HCT116 (cell line): ENCODE data around the gene OPN1SW. TPM values are rescaled to one million over a fixed set of nuclear protein-coding genes. Genes with fewer than 3 reads are reported as not detected.

Experiments
- ATAC-seq: fragments of 200-7000 bp; cut with Tn5 transposase; 2 replicates; pipeline ENCODE4 v1.9.1; 2020; ENCODE audit warnings: mild to moderate bottlenecking, moderate library complexity
- BruUV-seq: library from RNA; stranded (reverse); fragments of 400-500 nt; replicated peaks from 2 replicates; lab custom pipeline; 2021; lab: Mats Ljungman, UMichigan
- CTCF ChIA-PET: fragments of 300-600 bp; sonication (Branson Sonifier 250); formaldehyde crosslinking; loops from one replicate; lab custom pipeline; 2021; ENCODE audit warnings: antibody characterized with exemption; lab: Charles Lee
- POLR2A ChIA-PET: fragments of 300-600, 350-600 bp; sonication (Branson Sonifier 250); formaldehyde crosslinking; loops from one replicate; lab custom pipeline; 2021; ENCODE audit warnings: antibody characterized with exemption; lab: Charles Lee
- RAD21 ChIA-PET, 2 experiments: fragments of 300-600 bp; sonication (Branson Sonifier 250); formaldehyde crosslinking; loops; one replicate each; lab custom pipeline; 2023; ENCODE audit warnings: low total read pairs in 2 of 2; ENCODE audit not compliant: uncharacterized antibody in 2 of 2, unreplicated experiment in 2 of 2, low non-redundant PET in 1 of 2; lab: Charles Lee
- DNase-seq: peaks from one replicate; pipeline ENCODE4 v3.0.0-alpha.2; 2010; ENCODE audit warnings: low read depth, low spot score
- H2AFZ ChIP-seq: fragments of 200-600 bp; shearing (Covaris generic), sonication (generic); 2 replicates; pipeline ENCODE4 v1.6.1; 2017; ENCODE audit warnings: low read depth, mixed run types, mixed read lengths, antibody characterized with exemption, low read length; ENCODE audit not compliant: poor library complexity, severe bottlenecking
- H3K27ac ChIP-seq: 2 replicates; pipeline ENCODE4 v1.5.1; 2012; ENCODE audit warnings: low read depth, low read length
- H3K27me3 ChIP-seq: fragments of 200-600 bp; sonication (generic); 2 replicates; pipeline ENCODE4 v1.6.1; 2016; ENCODE audit warnings: mixed run types, low read length, mixed read lengths; ENCODE audit not compliant: insufficient read depth
- H3K36me3 ChIP-seq, 2 experiments: fragments of 200-500 bp in 1 of 2; fragments of 200-600 bp in 1 of 2; sonication (Bioruptor generic) in 1 of 2; sonication (generic) in 1 of 2; 2 replicates each; pipeline versions ENCODE4 v1.5.1 to v1.6.1; 2014 to 2016; ENCODE audit warnings: low read length in 2 of 2, inconsistent platforms in 1 of 2, mixed read lengths in 1 of 2, mixed run types in 1 of 2; ENCODE audit not compliant: insufficient read depth in 2 of 2, control insufficient read depth in 1 of 2
- H3K4me1 ChIP-seq, 2 experiments: fragments of 200-600 bp in 1 of 2; sonication (generic) in 1 of 2; 2 replicates each; pipeline versions ENCODE4 v1.5.1 to v1.6.1; 2012 to 2017; ENCODE audit warnings: low read length in 2 of 2, inconsistent platforms in 1 of 2, mild to moderate bottlenecking in 1 of 2, mixed read lengths in 1 of 2, mixed run types in 1 of 2, moderate library complexity in 1 of 2; ENCODE audit not compliant: insufficient read depth in 2 of 2, control insufficient read depth in 1 of 2
- H3K4me2 ChIP-seq: fragments of 200-600 bp; sonication (generic); 2 replicates; pipeline ENCODE4 v1.6.1; 2017; ENCODE audit warnings: mixed run types, low read length, mixed read lengths
- H3K4me3 ChIP-seq, 2 experiments: fragments of 200-600 bp in 1 of 2; sonication (generic) in 1 of 2; replicated peaks in 1 of 2; 2 replicates each; pipeline ENCODE4 v1.5.1; 2011 to 2016; ENCODE audit warnings: low read length in 2 of 2, control low read depth in 1 of 2, low read depth in 1 of 2, mild to moderate bottlenecking in 1 of 2, mixed read lengths in 1 of 2, mixed run types in 1 of 2
- H3K79me2 ChIP-seq: fragments of 200-600 bp; sonication (generic); 2 replicates; pipeline ENCODE4 v1.6.1; 2017; ENCODE audit warnings: mild to moderate bottlenecking, mixed run types, low read length, moderate library complexity, mixed read lengths; ENCODE audit not compliant: insufficient read depth
- H3K9ac ChIP-seq: fragments of 200-600 bp; sonication (generic); 2 replicates; pipeline ENCODE4 v1.6.1; 2016; ENCODE audit warnings: low read length, mixed read lengths
- H3K9me2 ChIP-seq: fragments of 200-600 bp; sonication (generic), shearing (Covaris generic); 2 replicates; pipeline ENCODE4 v1.6.1; 2017; ENCODE audit warnings: mixed run types, mild to moderate bottlenecking, moderate library complexity; ENCODE audit not compliant: insufficient read depth
- H3K9me3 ChIP-seq, 2 experiments: fragments of 200-500 bp in 1 of 2; fragments of 200-600 bp in 1 of 2; sonication (Bioruptor generic) in 1 of 2; sonication (generic) in 1 of 2; 2 replicates each; pipeline ENCODE4 v1.6.1; 2014 to 2017; ENCODE audit warnings: low read length in 2 of 2, mixed read lengths in 2 of 2, inconsistent platforms in 1 of 2, low read depth in 1 of 2, mild to moderate bottlenecking in 1 of 2, mixed run types in 1 of 2, moderate library complexity in 1 of 2; ENCODE audit not compliant: control insufficient read depth in 1 of 2, insufficient read depth in 1 of 2
- H4K20me1 ChIP-seq: fragments of 200-600 bp; sonication (generic), shearing (Covaris generic); 2 replicates; pipeline ENCODE4 v1.6.1; 2017; ENCODE audit warnings: mixed run types, mild to moderate bottlenecking, moderate library complexity; ENCODE audit not compliant: insufficient read depth
- CBX3 ChIP-seq: IDR thresholded peaks from 2 replicates; pipeline ENCODE4 v1.6.1; 2012; ENCODE audit warnings: low read depth
- CEBPB ChIP-seq: IDR thresholded peaks from 2 replicates; pipeline ENCODE4 v1.6.1; 2012; ENCODE audit warnings: low read depth
- EGR1 ChIP-seq: IDR thresholded peaks from 2 replicates; pipeline ENCODE4 v1.6.1; 2012; ENCODE audit warnings: low read depth
- ELF1 ChIP-seq: IDR thresholded peaks from 2 replicates; pipeline ENCODE4 v1.6.1; 2012; ENCODE audit warnings: low read depth, borderline replicate concordance
- EZH2 ChIP-seq: fragments of 200-600 bp; sonication (generic); IDR thresholded peaks from 2 replicates; pipeline ENCODE4 v1.6.1; 2017; ENCODE audit warnings: antibody characterized with exemption, mixed run types
- FOSL1 ChIP-seq: IDR thresholded peaks from 2 replicates; pipeline ENCODE4 v1.6.1; 2012; ENCODE audit warnings: low read depth
- JUND ChIP-seq: IDR thresholded peaks from 2 replicates; pipeline ENCODE4 v1.6.1; 2012
- POLR2A ChIP-seq: IDR thresholded peaks from 2 replicates; pipeline ENCODE4 v1.7.0; 2011; ENCODE audit warnings: borderline replicate concordance; ENCODE audit not compliant: insufficient read depth, insufficient read length; ENCODE audit errors: extremely low read depth
- RAD21 ChIP-seq: IDR thresholded peaks from 2 replicates; pipeline ENCODE4 v1.6.1; 2012; ENCODE audit warnings: low read depth, mild to moderate bottlenecking
- REST ChIP-seq: IDR thresholded peaks from 2 replicates; pipeline ENCODE4 v1.6.1; 2012; ENCODE audit warnings: low read depth
- SIN3A ChIP-seq: IDR thresholded peaks from 2 replicates; pipeline ENCODE4 v1.6.1; 2012; ENCODE audit warnings: low read depth
- SP1 ChIP-seq: IDR thresholded peaks from 2 replicates; pipeline ENCODE4 v1.6.1; 2012; ENCODE audit warnings: low read depth
- ZFX ChIP-seq: fragments of 450-650 bp; IDR thresholded peaks from 2 replicates; pipeline ENCODE4 v1.6.1; 2017
- ZNF274 ChIP-seq: fragments of 200-500 bp; sonication (Bioruptor generic); IDR thresholded peaks from 2 replicates; pipeline ENCODE4 v1.6.1; 2014; ENCODE audit warnings: mild to moderate bottlenecking, low read depth, low read length, inconsistent platforms
- intact Hi-C: fragments of 100-400 bp; cut with micrococcal nuclease; formaldehyde crosslinking; loops from 2 replicates; pipeline ENCODE4 v1.10.0; 2022
- total RNA-seq: library from RNA; stranded (reverse); gene quantifications from one replicate; pipeline ENCODE4 v1.2.1, GENCODE V29; 2021; ENCODE audit not compliant: unreplicated experiment
- TF ChIP-seq, protein P1 (sequence below): IDR thresholded peaks from 2 replicates; pipeline ENCODE4 v1.6.1; 2012

Gene OPN1SW
- total RNA-seq, 1 experiment from 2014 or later, result not detected

GRCh38 chr7:128809363-128809762 is 33.8 kb upstream of the OPN1SW start:
- no peak overlapping the region for H3K9ac ChIP-seq
- no peaks in the 10 kb centered on the region for H4K20me1 ChIP-seq
- no peak overlapping the region for H3K4me2 ChIP-seq
- no peaks in the 10 kb centered on the region for H3K9me2 ChIP-seq
- intact Hi-C loops, result no loop called here
- no peak for ATAC-seq
- CTCF ChIA-PET, result interaction anchor here (1.1 kb wide), 1 partner anchor 18 kb away, joined by 3 read pairs; no protein-coding TSS in a partner anchor
- TF ChIP-seq, protein P1, sequence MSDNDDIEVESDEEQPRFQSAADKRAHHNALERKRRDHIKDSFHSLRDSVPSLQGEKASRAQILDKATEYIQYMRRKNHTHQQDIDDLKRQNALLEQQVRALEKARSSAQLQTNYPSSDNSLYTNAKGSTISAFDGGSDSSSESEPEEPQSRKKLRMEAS, result no peak
- TF ChIP-seq RAD21 (no peak), CBX3 (no peak), SIN3A (no peak), FOSL1 (no peak), SP1 (no peak), CEBPB (no peak), ZNF274 (no peak), ZFX (no peak), EZH2 (no peak), REST (no peak), EGR1 (no peak), POLR2A (no peak), ELF1 (no peak), JUND (no peak)
- TF ChIP-seq, all 23 proteins: peak for 0
- Histone ChIP-seq H3K36me3 (no peaks in the 10 kb centered on the region), H3K9me3 (no peaks in the 10 kb centered on the region), H3K27me3 (no peaks in the 10 kb centered on the region), H3K79me2 (no peaks in the 10 kb centered on the region), H3K4me1 (no peaks in the 10 kb centered on the region), H2AFZ (no peak overlapping the region), H3K27ac (no peak overlapping the region), H3K4me3 (no peak overlapping the region)
- RAD21 ChIA-PET, result no interaction called here
- POLR2A ChIA-PET, result no interaction called here
- DNase-seq, result no peak
- BruUV-seq, result no TSS peak
